CD4-positive, alpha-beta T cell (primary cell): ENCODE data around the gene MAP3K9. TPM values are rescaled to one million over a fixed set of nuclear protein-coding genes. Genes with fewer than 3 reads are reported as not detected.

Experiments used
- ATAC-seq: fragments of 200-7000 bp; cut with Tn5 transposase; one replicate; pipeline ENCODE4 v1.10.0; 2022; ENCODE audit warnings: mild to moderate bottlenecking; ENCODE audit not compliant: poor library complexity
- CTCF ChIA-PET: fragments of 350-600 bp; sonication (Branson Sonifier 250); formaldehyde crosslinking; loops from one replicate; lab custom pipeline; 2021; ENCODE audit warnings: antibody characterized with exemption, inconsistent platforms; lab: Charles Lee
- POLR2A ChIA-PET: fragments of 350-600 bp; sonication (Branson Sonifier 250); formaldehyde crosslinking; loops from one replicate; lab custom pipeline; 2021; ENCODE audit warnings: antibody characterized with exemption, inconsistent platforms; lab: Charles Lee
- DNase-seq, 14 experiments: peaks; one replicate each; pipeline ENCODE4 v3.0.0-alpha.2; 2013 to 2020; ENCODE audit warnings: mixed read lengths in 2 of 14
- H3K27ac ChIP-seq, 2 donors: one replicate each; pipeline versions ENCODE4 v1.5.1 to v1.7.0; 2013; ENCODE audit warnings: low read length in 2 of 2, low read depth in 1 of 2, mild to moderate bottlenecking in 1 of 2
- H3K27me3 ChIP-seq, 2 experiments: 1 replicate in 1 of 2; 2 replicates in 1 of 2; pipeline versions ENCODE4 v1.6.1 to v1.7.0; 2013; ENCODE audit warnings: low read length in 2 of 2, control low read depth in 1 of 2, mild to moderate bottlenecking in 1 of 2, moderate library complexity in 1 of 2; ENCODE audit not compliant: insufficient read depth in 2 of 2, control insufficient read depth in 1 of 2
- H3K36me3 ChIP-seq: one replicate; pipeline ENCODE4 v1.6.1; 2013; ENCODE audit warnings: low read length, control low read depth; ENCODE audit not compliant: insufficient read depth
- H3K4me1 ChIP-seq: one replicate; pipeline ENCODE4 v1.6.1; 2013; ENCODE audit warnings: low read length, control low read depth; ENCODE audit not compliant: insufficient read depth
- H3K4me3 ChIP-seq: one replicate; pipeline ENCODE4 v1.5.1; 2013; ENCODE audit warnings: mild to moderate bottlenecking, low read length, moderate library complexity
- H3K9me3 ChIP-seq, 2 experiments: 1 replicate in 1 of 2; 2 replicates in 1 of 2; pipeline versions ENCODE4 v1.6.1 to v1.7.0; 2013; ENCODE audit warnings: low read length in 2 of 2, mild to moderate bottlenecking in 2 of 2, control low read depth in 1 of 2, moderate library complexity in 1 of 2; ENCODE audit not compliant: control insufficient read depth in 1 of 2, insufficient read depth in 1 of 2
- H3K27ac Mint-ChIP-seq: one replicate; pipeline ENCODE4 v1.8.0; 2020; ENCODE audit warnings: mixed read lengths
- H3K27me3 Mint-ChIP-seq: one replicate; pipeline ENCODE4 v1.8.0; 2021; ENCODE audit warnings: mixed read lengths
- H3K36me3 Mint-ChIP-seq: one replicate; pipeline ENCODE4 v1.8.0; 2021; ENCODE audit warnings: low read depth, mixed read lengths
- H3K4me1 Mint-ChIP-seq: one replicate; pipeline ENCODE4 v1.8.0; 2021; ENCODE audit warnings: low read depth, mixed read lengths
- H3K4me3 Mint-ChIP-seq: one replicate; pipeline ENCODE4 v1.8.0; 2020; ENCODE audit warnings: mild to moderate bottlenecking, mixed read lengths
- H3K9me3 Mint-ChIP-seq: one replicate; pipeline ENCODE4 v1.8.0; 2020; ENCODE audit warnings: mixed read lengths
- intact Hi-C, 2 experiments: fragments of 100-400 bp; cut with DNase I in 1 of 2; cut with micrococcal nuclease in 1 of 2; formaldehyde crosslinking; loops; one replicate each; pipeline versions ENCODE4 v1.15.1 to v1.9.0; 2023 to 2025; cut with DNase I, micrococcal nuclease
- total RNA-seq, 174 experiments: library from RNA in 2 of 174; stranded (reverse) in 2 of 174; gene quantifications; one replicate each; pipeline ENCODE4 v1.2.3 and lab custom pipeline; 2021 to 2026
- TF ChIP-seq, protein P1 (sequence below): fragments of 200-600 bp; IDR thresholded peaks from one replicate; pipeline ENCODE4 v1.8.0; 2022; ENCODE audit warnings: antibody characterized with exemption, mild to moderate bottlenecking

The MAP3K9 gene
- total RNA-seq, 2 experiments from 2014 or later = 5.9 to 6.3 TPM

DNA sequence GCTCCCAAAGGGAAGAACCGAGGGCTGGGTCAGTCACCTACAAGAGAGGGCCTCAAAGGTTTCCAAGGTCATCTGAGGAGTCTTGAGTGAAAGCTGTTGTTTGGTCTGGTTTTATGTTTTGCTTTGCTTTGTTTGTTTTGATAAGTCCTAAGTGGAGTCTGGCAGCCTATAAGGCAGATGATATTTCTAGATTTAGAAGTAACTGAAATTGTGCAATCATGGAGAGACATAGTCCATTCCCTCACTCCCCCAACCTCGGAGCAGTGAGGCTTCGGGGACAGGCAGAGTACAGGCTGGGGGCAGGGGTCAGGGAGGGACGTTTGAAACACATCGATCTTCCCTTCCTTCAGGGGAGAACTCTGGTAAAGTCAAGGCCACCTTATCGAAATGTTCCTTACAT lies 125.3 kb downstream of the MAP3K9 start:
- no peak for ATAC-seq
- Histone ChIP-seq H3K36me3 (no peaks in the 10 kb centered on the region), H3K4me3 (no peak overlapping the region), H3K27ac (no peak overlapping the region), H3K9me3 (no peaks in the 10 kb centered on the region), H3K4me1 (no peaks in the 10 kb centered on the region), H3K27me3 (no peaks in the 10 kb centered on the region)
- Mint-ChIP-seq H3K4me1 (no peaks in the 10 kb centered on the region), H3K27ac (no peak overlapping the region), H3K27me3 (no peaks in the 10 kb centered on the region), H3K36me3 (no peaks in the 10 kb centered on the region), H3K4me3 (no peak overlapping the region), H3K9me3 (no peaks in the 10 kb centered on the region)
- ChIA-PET CTCF (no interaction called here), POLR2A (no interaction called here)
- TF ChIP-seq, protein P1, sequence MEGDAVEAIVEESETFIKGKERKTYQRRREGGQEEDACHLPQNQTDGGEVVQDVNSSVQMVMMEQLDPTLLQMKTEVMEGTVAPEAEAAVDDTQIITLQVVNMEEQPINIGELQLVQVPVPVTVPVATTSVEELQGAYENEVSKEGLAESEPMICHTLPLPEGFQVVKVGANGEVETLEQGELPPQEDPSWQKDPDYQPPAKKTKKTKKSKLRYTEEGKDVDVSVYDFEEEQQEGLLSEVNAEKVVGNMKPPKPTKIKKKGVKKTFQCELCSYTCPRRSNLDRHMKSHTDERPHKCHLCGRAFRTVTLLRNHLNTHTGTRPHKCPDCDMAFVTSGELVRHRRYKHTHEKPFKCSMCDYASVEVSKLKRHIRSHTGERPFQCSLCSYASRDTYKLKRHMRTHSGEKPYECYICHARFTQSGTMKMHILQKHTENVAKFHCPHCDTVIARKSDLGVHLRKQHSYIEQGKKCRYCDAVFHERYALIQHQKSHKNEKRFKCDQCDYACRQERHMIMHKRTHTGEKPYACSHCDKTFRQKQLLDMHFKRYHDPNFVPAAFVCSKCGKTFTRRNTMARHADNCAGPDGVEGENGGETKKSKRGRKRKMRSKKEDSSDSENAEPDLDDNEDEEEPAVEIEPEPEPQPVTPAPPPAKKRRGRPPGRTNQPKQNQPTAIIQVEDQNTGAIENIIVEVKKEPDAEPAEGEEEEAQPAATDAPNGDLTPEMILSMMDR = no peak
- DNase-seq = no peak
- intact Hi-C loops = no loop called here

DNA sequence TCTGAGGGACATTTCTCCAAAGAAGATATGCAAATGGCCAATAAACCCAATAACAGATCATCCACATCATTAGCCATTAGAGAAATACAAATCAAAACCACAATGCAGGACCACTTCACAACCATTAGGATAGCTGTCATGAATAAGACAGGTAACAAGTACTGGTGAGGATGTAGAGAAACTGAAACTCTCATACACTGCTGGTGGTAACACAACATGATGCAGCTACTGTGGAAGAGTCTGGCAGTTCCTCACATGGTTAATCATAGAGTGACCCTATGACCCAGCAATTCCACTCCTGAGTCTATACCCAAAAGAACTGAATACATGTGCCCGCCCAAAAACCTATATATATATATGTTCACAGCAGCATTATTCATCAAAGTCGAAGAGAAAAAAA lies 128.6 kb downstream of the MAP3K9 start:
- no peaks in the 10 kb centered on the region for H3K4me1 ChIP-seq
- ATAC-seq (no peak), DNase-seq (no peak)
- H3K27me3 ChIP-seq = no peaks in the 10 kb centered on the region
- Mint-ChIP-seq H3K36me3 (peaks cover 6% of the 10 kb centered on the region), H3K9me3 (no peaks in the 10 kb centered on the region), H3K4me3 (no peak overlapping the region), H3K27me3 (no peaks in the 10 kb centered on the region), H3K27ac (no peak overlapping the region), H3K4me1 (peaks cover 7% of the 10 kb centered on the region)
- TF ChIP-seq, protein P1 = no peak
- H3K9me3 ChIP-seq = no peaks in the 10 kb centered on the region
- no peak overlapping the region for H3K27ac ChIP-seq
- peaks cover 4% of the 10 kb centered on the region for H3K36me3 ChIP-seq
- ChIA-PET POLR2A (no interaction called here), CTCF (no interaction called here)
- intact Hi-C loops = no loop called here
- no peak overlapping the region for H3K4me3 ChIP-seq

DNA sequence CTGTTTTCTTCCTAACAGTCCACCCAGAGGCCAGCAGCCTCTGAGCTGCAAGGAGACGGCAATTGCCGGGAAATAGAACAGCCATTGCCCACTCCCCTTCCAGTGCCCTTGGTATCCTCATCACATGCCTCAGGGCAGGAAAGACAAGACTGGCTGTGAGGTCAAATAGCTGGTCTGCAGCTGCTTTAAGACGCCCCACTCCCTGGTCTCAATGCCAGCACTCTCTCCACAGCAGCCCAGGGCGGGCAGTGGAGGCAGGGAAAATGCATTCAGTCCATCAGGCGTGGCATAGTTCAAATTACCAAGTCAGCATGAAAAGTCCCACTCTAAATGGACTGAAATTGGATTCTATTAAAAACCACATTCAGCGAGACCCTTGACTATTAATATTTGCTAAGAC lies 132.0 kb downstream of the MAP3K9 start:
- H3K27me3 ChIP-seq = no peaks in the 10 kb centered on the region
- no peak for ATAC-seq
- Mint-ChIP-seq H3K36me3 (peaks cover 37% of the 10 kb centered on the region), H3K27me3 (no peaks in the 10 kb centered on the region), H3K4me1 (peaks cover 9% of the 10 kb centered on the region), H3K4me3 (no peak overlapping the region), H3K27ac (no peak overlapping the region), H3K9me3 (no peaks in the 10 kb centered on the region)
- intact Hi-C loops = loop anchor here in 1 of 2 experiments (5.0 kb wide), 1 partner anchor 35 kb away; the partner anchor contains the start of gene TTC9
- H3K4me3 ChIP-seq = no peak overlapping the region
- peaks cover 28% of the 10 kb centered on the region for H3K36me3 ChIP-seq
- ChIA-PET POLR2A (interaction anchor here (0.8 kb wide), 1 partner anchor 10 kb away, joined by 3 read pairs; no protein-coding TSS in a partner anchor), CTCF (no interaction called here)
- no peak overlapping the region for H3K27ac ChIP-seq
- no peaks in the 10 kb centered on the region for H3K9me3 ChIP-seq
- no peak for DNase-seq
- TF ChIP-seq, protein P1 = no peak
- no peaks in the 10 kb centered on the region for H3K4me1 ChIP-seq

Other genes with a start within 250 kb of the MAP3K9 start
- gene MED6, start 208.9 kb downstream of the MAP3K9 start, total RNA-seq = 10 to 100 TPM; 90.2 to 97.2 TPM
- 1 to 10 TPM; 6.8 to 7.0 TPM for gene TTC9, start 167.6 kb downstream of the MAP3K9 start, total RNA-seq
- gene PCNX1, start 97.9 kb upstream of the MAP3K9 start, total RNA-seq = 10 to 100 TPM; 87.1 to 87.6 TPM